ENCODE data around the gene KIF26B.

KIF26B gene

GRCh38 chr1:245682638-245683628 is 528.1 kb downstream of the KIF26B start:
- H3K9ac ChIP-seq (ENCODE audit: low read depth, low read length), result no peak overlapping the region
- no peaks in the 10 kb centered on the region for H3K9me3 ChIP-seq (ENCODE audit: insufficient read depth, low read length, severe bottlenecking)
- H3K27me3 ChIP-seq (ENCODE audit: insufficient read depth, low read length, poor library complexity), result no peaks in the 10 kb centered on the region
- no peaks in the 10 kb centered on the region for H3K79me2 ChIP-seq (ENCODE audit: insufficient read depth, low read length)
- H3K4me3 ChIP-seq (ENCODE audit: low read depth in 1 of 2, low read length in 2 of 2), result no peak overlapping the region
- no peaks in the 10 kb centered on the region for H3K4me1 ChIP-seq (ENCODE audit: insufficient read depth, low read length)
- ATAC-seq (ENCODE audit: insufficient read depth, low read depth) (no peak), DNase-seq (no peak)
- TF ChIP-seq EZH2 (IDR thresholded peaks at IDR 0.05; ENCODE audit: borderline replicate concordance, low read depth, low read length, severe bottlenecking), result no peak
- no peak for TF ChIP-seq CTCF (IDR thresholded peaks at IDR 0.05; ENCODE audit: borderline replicate concordance, extremely low read depth, low read length, poor library complexity, severe bottlenecking)
- no peaks in the 10 kb centered on the region for H3K36me3 ChIP-seq (ENCODE audit: insufficient read depth, low read length)
- no peaks in the 10 kb centered on the region for H4K20me1 ChIP-seq (ENCODE audit: insufficient read depth, low read length)
- no peak overlapping the region for H3K4me2 ChIP-seq (ENCODE audit: insufficient read depth, low read length)
- no peak overlapping the region; the same call in 1 of the 2 replicates for H3K27ac ChIP-seq (ENCODE audit: low read length)
- no peak overlapping the region for H2AFZ ChIP-seq (ENCODE audit: low read depth, low read length)

- ATAC-seq (ENCODE audit: insufficient read depth, low read depth), result no peak
These were observed 528.9 kb downstream of the KIF26B start for GRCh38 chr1:245683676-245684075.

GRCh38 chr1:245684166-245684565 is 529.4 kb downstream of the KIF26B start:
- no peaks in the 10 kb centered on the region for H3K36me3 ChIP-seq (ENCODE audit: insufficient read depth, low read length)

More at GRCh38 chr1:245683676-245684075, 528.9 kb downstream of the KIF26B start:
- Histone ChIP-seq H3K4me1 (ENCODE audit: insufficient read depth, low read length) (no peaks in the 10 kb centered on the region), H3K4me2 (ENCODE audit: insufficient read depth, low read length) (no peak overlapping the region), H3K9ac (ENCODE audit: low read depth, low read length) (no peak overlapping the region), H4K20me1 (ENCODE audit: insufficient read depth, low read length) (no peaks in the 10 kb centered on the region), H3K4me3 (ENCODE audit: low read depth in 1 of 2, low read length in 2 of 2) (no peak overlapping the region), H3K36me3 (ENCODE audit: insufficient read depth, low read length) (no peaks in the 10 kb centered on the region), H3K27me3 (ENCODE audit: insufficient read depth, low read length, poor library complexity) (no peaks in the 10 kb centered on the region), H3K79me2 (ENCODE audit: insufficient read depth, low read length) (no peaks in the 10 kb centered on the region), H3K9me3 (ENCODE audit: insufficient read depth, low read length, severe bottlenecking) (no peaks in the 10 kb centered on the region), H3K27ac (ENCODE audit: low read length) (no peak overlapping the region; the same call in 1 of the 2 replicates), H2AFZ (ENCODE audit: low read depth, low read length) (no peak overlapping the region)
- no peak for DNase-seq
- TF ChIP-seq EZH2 (IDR thresholded peaks at IDR 0.05; ENCODE audit: borderline replicate concordance, low read depth, low read length, severe bottlenecking) (no peak), CTCF (IDR thresholded peaks at IDR 0.05; ENCODE audit: borderline replicate concordance, extremely low read depth, low read length, poor library complexity, severe bottlenecking) (no peak)

GRCh38 chr1:245684571-245684970 is 529.8 kb downstream of the KIF26B start:
- no peaks in the 10 kb centered on the region for H3K9me3 ChIP-seq (ENCODE audit: insufficient read depth, low read length, severe bottlenecking)
- no peak for TF ChIP-seq EZH2 (IDR thresholded peaks at IDR 0.05; ENCODE audit: borderline replicate concordance, low read depth, low read length, severe bottlenecking)
- TF ChIP-seq CTCF (IDR thresholded peaks at IDR 0.05; ENCODE audit: borderline replicate concordance, extremely low read depth, low read length, poor library complexity, severe bottlenecking), result no peak
- no peaks in the 10 kb centered on the region for H4K20me1 ChIP-seq (ENCODE audit: insufficient read depth, low read length)
- H3K9ac ChIP-seq (ENCODE audit: low read depth, low read length), result no peak overlapping the region
- no peaks in the 10 kb centered on the region for H3K79me2 ChIP-seq (ENCODE audit: insufficient read depth, low read length)
- no peak overlapping the region for H3K27ac ChIP-seq (ENCODE audit: low read length)
- ATAC-seq (ENCODE audit: insufficient read depth, low read depth) (no peak), DNase-seq (no peak)
- H2AFZ ChIP-seq (ENCODE audit: low read depth, low read length), result no peak overlapping the region
- H3K27me3 ChIP-seq (ENCODE audit: insufficient read depth, low read length, poor library complexity), result no peaks in the 10 kb centered on the region
- H3K36me3 ChIP-seq (ENCODE audit: insufficient read depth, low read length), result no peaks in the 10 kb centered on the region
- no peak overlapping the region for H3K4me2 ChIP-seq (ENCODE audit: insufficient read depth, low read length)
- no peaks in the 10 kb centered on the region for H3K4me1 ChIP-seq (ENCODE audit: insufficient read depth, low read length)
- no peak overlapping the region for H3K4me3 ChIP-seq (ENCODE audit: low read depth in 1 of 2, low read length in 2 of 2)

More at GRCh38 chr1:245684166-245684565, 529.4 kb downstream of the KIF26B start:
- no peak overlapping the region for H2AFZ ChIP-seq (ENCODE audit: low read depth, low read length)
- no peak overlapping the region for H3K9ac ChIP-seq (ENCODE audit: low read depth, low read length)
- H3K27ac ChIP-seq (ENCODE audit: low read length), result no peak overlapping the region
- H4K20me1 ChIP-seq (ENCODE audit: insufficient read depth, low read length), result no peaks in the 10 kb centered on the region
- no peak for DNase-seq
- no peaks in the 10 kb centered on the region for H3K27me3 ChIP-seq (ENCODE audit: insufficient read depth, low read length, poor library complexity)
- no peaks in the 10 kb centered on the region for H3K9me3 ChIP-seq (ENCODE audit: insufficient read depth, low read length, severe bottlenecking)
- no peak for TF ChIP-seq EZH2 (IDR thresholded peaks at IDR 0.05; ENCODE audit: borderline replicate concordance, low read depth, low read length, severe bottlenecking)
- no peaks in the 10 kb centered on the region for H3K79me2 ChIP-seq (ENCODE audit: insufficient read depth, low read length)
- no peak for ATAC-seq (ENCODE audit: insufficient read depth, low read depth)
- H3K4me2 ChIP-seq (ENCODE audit: insufficient read depth, low read length), result no peak overlapping the region
- no peaks in the 10 kb centered on the region for H3K4me1 ChIP-seq (ENCODE audit: insufficient read depth, low read length)
- H3K4me3 ChIP-seq (ENCODE audit: low read depth in 1 of 2, low read length in 2 of 2), result no peak overlapping the region

Measured in DND-41 (cell line).